MM.1S (cell line): ENCODE results near the gene CHST11.

Experiments
- DNase-seq: peaks from one replicate; pipeline ENCODE4 v3.0.0-alpha.2; 2015
- H2AFZ ChIP-seq: fragments of 300-600 bp; sonication (generic); 2 replicates; pipeline ENCODE4 v1.6.0; 2016; ENCODE audit warnings: antibody characterized with exemption, low read length
- H3F3A ChIP-seq: fragments of 300-600 bp; sonication (generic); 2 replicates; pipeline ENCODE4 v1.6.1; 2016; ENCODE audit warnings: mild to moderate bottlenecking, antibody characterized with exemption, low read length, moderate library complexity, mixed read lengths; ENCODE audit not compliant: insufficient read depth
- H3K27ac ChIP-seq: fragments of 300-600 bp; sonication (generic); 2 replicates; pipeline ENCODE4 v1.5.1; 2016; ENCODE audit warnings: mild to moderate bottlenecking, low read length
- H3K27me3 ChIP-seq: fragments of 300-600 bp; sonication (generic); replicated peaks from 2 replicates; pipeline ENCODE4 v1.6.0; 2016; ENCODE audit warnings: low read length; ENCODE audit not compliant: insufficient read depth
- H3K36me3 ChIP-seq: fragments of 300-600 bp; sonication (generic); replicated peaks from 2 replicates; pipeline ENCODE4 v1.6.1; 2016; ENCODE audit warnings: mild to moderate bottlenecking, low read length, mixed read lengths; ENCODE audit not compliant: insufficient read depth
- H3K4me1 ChIP-seq: fragments of 300-600 bp; sonication (generic); 2 replicates; pipeline ENCODE4 v1.6.1; 2016; ENCODE audit warnings: low read length, mixed read lengths
- H3K4me2 ChIP-seq: fragments of 300-600 bp; sonication (generic); 2 replicates; pipeline ENCODE4 v1.6.0; 2016; ENCODE audit warnings: low read depth, low read length
- H3K4me3 ChIP-seq: fragments of 300-600 bp; sonication (generic); 2 replicates; pipeline ENCODE4 v1.5.1; 2016; ENCODE audit warnings: low read length, mixed read lengths
- H3K79me2 ChIP-seq: fragments of 300-600 bp; sonication (generic); 2 replicates; pipeline ENCODE4 v1.6.1; 2016; ENCODE audit warnings: mixed run types, low read length, mixed read lengths
- H3K9ac ChIP-seq: fragments of 300-600 bp; sonication (generic); 2 replicates; pipeline ENCODE4 v1.6.1; 2016; ENCODE audit warnings: low read length, mixed read lengths
- H3K9me2 ChIP-seq: fragments of 300-600 bp; sonication (generic); replicated peaks from 2 replicates; pipeline ENCODE4 v1.6.1; 2016; ENCODE audit warnings: mild to moderate bottlenecking, low read length, mixed read lengths; ENCODE audit not compliant: insufficient read depth
- H3K9me3 ChIP-seq: fragments of 300-600 bp; sonication (generic); replicated peaks from 2 replicates; pipeline ENCODE4 v1.6.1; 2016; ENCODE audit warnings: mild to moderate bottlenecking, low read length, mixed read lengths; ENCODE audit not compliant: insufficient read depth
- H4K20me1 ChIP-seq: fragments of 300-600 bp; sonication (generic); 2 replicates; pipeline ENCODE4 v1.6.1; 2016; ENCODE audit warnings: mild to moderate bottlenecking, low read length, moderate library complexity, mixed read lengths; ENCODE audit not compliant: insufficient read depth
- CTCF ChIP-seq: fragments of 300-600 bp; sonication (generic); IDR thresholded peaks from 2 replicates; pipeline ENCODE4 v1.5.1; 2016; ENCODE audit warnings: antibody characterized with exemption, low read length, mixed read lengths
- EZH2 ChIP-seq: fragments of 300-600 bp; sonication (generic); optimal IDR thresholded peaks from 2 replicates; pipeline ENCODE3; 2017; ENCODE audit warnings: low read depth, mild to moderate bottlenecking, antibody characterized with exemption, low read length, mixed read lengths
- EZH2phosphoT487 ChIP-seq: fragments of 300-600 bp; sonication (generic); IDR thresholded peaks from 2 replicates; pipeline ENCODE4 v1.6.1; 2018; ENCODE audit warnings: antibody characterized with exemption, low read length

The CHST11 gene

DNA sequence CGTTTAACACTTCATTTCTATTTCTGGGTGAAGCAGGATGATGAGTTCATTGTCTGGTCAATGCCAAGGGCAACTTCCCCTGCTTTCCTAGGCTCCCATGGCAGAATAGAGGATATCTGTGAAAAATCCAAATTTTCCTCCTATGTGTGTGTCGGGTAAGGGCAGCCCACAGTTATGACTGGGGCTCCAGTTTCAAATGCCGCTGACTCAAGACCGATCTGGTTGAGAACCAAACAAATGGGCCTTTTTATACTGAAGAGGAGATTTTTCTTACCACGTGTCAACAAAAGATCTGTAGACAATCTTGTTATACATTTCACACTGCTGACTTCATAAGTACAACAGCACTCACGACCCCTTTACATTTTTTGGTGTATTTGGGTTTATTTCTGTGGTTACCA lies 120.8 kb downstream of the CHST11 start:
- Histone ChIP-seq H3K79me2 (peaks cover 46% of the 10 kb centered on the region), H3K27ac (no peak overlapping the region), H4K20me1 (no peaks in the 10 kb centered on the region)

GRCh38 chr12:104578453-104578852 lies 121.7 kb downstream of the CHST11 start:
- Histone ChIP-seq H3K9ac (no peak overlapping the region), H3K9me3 (no peaks in the 10 kb centered on the region), H3K27me3 (no peaks in the 10 kb centered on the region), H3K4me1 (peaks cover 41% of the 10 kb centered on the region), H3K27ac (no peak overlapping the region), H3K36me3 (no peaks in the 10 kb centered on the region), H3K79me2 (peaks cover 50% of the 10 kb centered on the region), H4K20me1 (no peaks in the 10 kb centered on the region), H2AFZ (no peak overlapping the region), H3F3A (peaks cover 13% of the 10 kb centered on the region), H3K9me2 (no peaks in the 10 kb centered on the region), H3K4me2 (no peak overlapping the region), H3K4me3 (no peak overlapping the region)
- no peak for DNase-seq
- TF ChIP-seq EZH2phosphoT487 (no peak), EZH2 (no peak), CTCF (no peak)

More for the DNA sequence above, 120.8 kb downstream of the CHST11 start:
- Histone ChIP-seq H3K27me3 (no peaks in the 10 kb centered on the region), H3K9me2 (no peaks in the 10 kb centered on the region), H3F3A (peaks cover 8% of the 10 kb centered on the region; the same call in 1 of the 2 replicates), H3K4me2 (no peak overlapping the region), H2AFZ (no peak overlapping the region), H3K36me3 (no peaks in the 10 kb centered on the region), H3K4me1 (peaks cover 34% of the 10 kb centered on the region), H3K4me3 (no peak overlapping the region), H3K9ac (no peak overlapping the region), H3K9me3 (no peaks in the 10 kb centered on the region)
- TF ChIP-seq EZH2 (no peak), EZH2phosphoT487 (no peak), CTCF (no peak)
- DNase-seq = no peak

- Histone ChIP-seq H3K9me3 (no peaks in the 10 kb centered on the region), H3K4me2 (peak overlapping the region; percentile 55), H3K4me3 (0 out of 2 replicates have a peak overlapping the region, but pooled peaks have one; percentile 13), H3K36me3 (no peaks in the 10 kb centered on the region), H3K27me3 (no peaks in the 10 kb centered on the region), H2AFZ (no peak overlapping the region), H3K27ac (peak overlapping the region; percentile 6; the same call in 1 of the 2 replicates), H3K9me2 (no peaks in the 10 kb centered on the region), H3F3A (peaks cover 13% of the 10 kb centered on the region), H4K20me1 (no peaks in the 10 kb centered on the region), H3K79me2 (peaks cover 59% of the 10 kb centered on the region), H3K4me1 (peaks cover 45% of the 10 kb centered on the region), H3K9ac (no peak overlapping the region)
- no peak for TF ChIP-seq EZH2phosphoT487
- no peak for TF ChIP-seq CTCF
- no peak for TF ChIP-seq EZH2
- peak; percentile 29 for DNase-seq
Observed at GRCh38 chr12:104579718-104580495, 123.2 kb downstream of the CHST11 start.
